Fibroblast of lung (primary cell): ENCODE measurements around the gene LMO7.

Source experiments
- EZH2 ChIP-seq: IDR thresholded peaks from 2 replicates; pipeline ENCODE4 v1.5.1; 2012; ENCODE audit warnings: low read length, control low read depth, mild to moderate bottlenecking; ENCODE audit errors: missing control alignments
- TF ChIP-seq, protein P1 (sequence below), 2 donors: IDR thresholded peaks in 1 of 2; conservative IDR thresholded peaks in 1 of 2; 1 replicate in 1 of 2; 2 replicates in 1 of 2; pipeline ENCODE4 v1.5.1; 2011 to 2012; ENCODE audit warnings: low read length in 2 of 2, control low read depth in 1 of 2, inconsistent platforms in 1 of 2, low read depth in 1 of 2, mild to moderate bottlenecking in 1 of 2

DNA sequence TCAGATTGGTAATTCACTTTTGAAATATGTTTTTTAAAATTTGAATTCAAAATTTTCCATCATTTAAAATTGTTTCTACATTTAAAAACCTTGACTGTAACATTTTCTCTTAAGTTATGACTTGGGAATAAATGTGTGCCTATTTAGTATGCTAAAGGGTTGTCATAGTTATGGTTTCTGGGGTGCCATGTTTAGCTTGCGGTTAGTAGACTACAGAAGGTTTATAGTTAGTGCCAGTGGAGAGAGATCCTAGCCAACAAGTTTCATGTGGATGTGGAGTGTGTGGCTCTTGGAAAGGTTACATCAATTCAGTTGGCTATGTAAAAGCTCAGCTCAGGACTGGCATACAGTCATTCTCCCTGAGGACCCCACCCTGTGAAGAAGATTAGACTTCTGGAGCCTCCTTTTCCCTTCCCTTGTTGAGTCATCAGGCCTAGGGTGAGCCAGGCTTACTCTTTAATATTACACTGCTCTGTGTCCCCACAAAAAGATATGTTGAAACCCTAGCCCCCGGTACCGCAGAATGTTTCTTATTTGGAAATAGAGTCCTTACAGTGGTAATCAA is 20.4 kb downstream of the LMO7 start:
- TF ChIP-seq, protein P1, sequence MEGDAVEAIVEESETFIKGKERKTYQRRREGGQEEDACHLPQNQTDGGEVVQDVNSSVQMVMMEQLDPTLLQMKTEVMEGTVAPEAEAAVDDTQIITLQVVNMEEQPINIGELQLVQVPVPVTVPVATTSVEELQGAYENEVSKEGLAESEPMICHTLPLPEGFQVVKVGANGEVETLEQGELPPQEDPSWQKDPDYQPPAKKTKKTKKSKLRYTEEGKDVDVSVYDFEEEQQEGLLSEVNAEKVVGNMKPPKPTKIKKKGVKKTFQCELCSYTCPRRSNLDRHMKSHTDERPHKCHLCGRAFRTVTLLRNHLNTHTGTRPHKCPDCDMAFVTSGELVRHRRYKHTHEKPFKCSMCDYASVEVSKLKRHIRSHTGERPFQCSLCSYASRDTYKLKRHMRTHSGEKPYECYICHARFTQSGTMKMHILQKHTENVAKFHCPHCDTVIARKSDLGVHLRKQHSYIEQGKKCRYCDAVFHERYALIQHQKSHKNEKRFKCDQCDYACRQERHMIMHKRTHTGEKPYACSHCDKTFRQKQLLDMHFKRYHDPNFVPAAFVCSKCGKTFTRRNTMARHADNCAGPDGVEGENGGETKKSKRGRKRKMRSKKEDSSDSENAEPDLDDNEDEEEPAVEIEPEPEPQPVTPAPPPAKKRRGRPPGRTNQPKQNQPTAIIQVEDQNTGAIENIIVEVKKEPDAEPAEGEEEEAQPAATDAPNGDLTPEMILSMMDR (conservative IDR thresholded peaks at IDR 0.05 in 1 of 2, IDR thresholded peaks at IDR 0.05 in 1 of 2; ENCODE audit: low read depth in 1 of 2, low read length in 2 of 2): no peak
- TF ChIP-seq EZH2: no peak
